WTC11 (cell line): ENCODE data around the gene UNC13D.
"Not testable (repeated sequence)": the region's sequence is repeated elsewhere in the genome, so short reads cannot be mapped to it uniquely, and the experiment has no call there.

Experiments
- CTCF ChIP-seq: fragments of 200-600 bp; IDR thresholded peaks from 2 replicates; pipeline ENCODE4 v1.8.0; 2022; ENCODE audit warnings: antibody characterized with exemption
- E2F4 ChIP-seq: sonication (generic); formaldehyde crosslinking; IDR thresholded peaks from 2 replicates; pipeline ENCODE4 v1.8.1; 2022; ENCODE audit warnings: low read depth, mild to moderate bottlenecking, moderate library complexity, missing genetic modification reagents, borderline replicate concordance

GRCh38 chr17:75870228-75870627 lies 26.0 kb upstream of the UNC13D start:
- not testable (repeated sequence) for TF ChIP-seq E2F4, CTCF
